ENCODE data around the gene CPAMD8. TPM values are rescaled to one million over a fixed set of nuclear protein-coding genes. Genes with fewer than 3 reads are reported as not detected.

CPAMD8 gene
- total and polyA plus RNA-seq, 9 of the 15 experiments (the other 6 are each of a cell fraction or from before 2014, with no cell fraction given): 0.20 to 2.1 (median 1.3) TPM

DNA sequence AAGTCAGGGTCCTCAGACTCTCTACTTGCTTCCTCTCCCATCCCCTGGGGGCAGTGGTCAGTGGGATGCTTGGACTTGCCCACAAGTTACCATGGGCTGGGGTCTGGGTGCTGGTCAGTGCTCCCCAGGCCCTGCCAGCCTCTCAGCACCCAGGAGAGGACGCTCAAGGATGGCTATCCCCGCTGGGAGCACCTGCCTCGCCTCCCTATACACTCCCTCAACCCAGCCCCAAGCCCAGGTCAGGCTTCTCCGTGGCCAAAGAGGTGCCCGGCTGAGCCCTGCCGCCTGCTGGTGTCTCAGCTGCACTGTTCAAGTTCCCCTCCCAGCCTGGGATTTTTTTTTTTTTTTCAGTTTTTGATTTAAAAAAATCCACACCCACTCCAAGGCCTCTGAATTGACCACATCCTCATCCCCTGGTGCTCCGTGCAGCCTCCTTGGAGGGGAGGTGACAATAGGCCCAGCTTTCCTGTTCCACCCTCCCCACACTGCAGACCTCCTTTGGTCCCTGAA is 127.0 kb downstream of the CPAMD8 start (continued):
- TF ChIP-seq, protein P1, sequence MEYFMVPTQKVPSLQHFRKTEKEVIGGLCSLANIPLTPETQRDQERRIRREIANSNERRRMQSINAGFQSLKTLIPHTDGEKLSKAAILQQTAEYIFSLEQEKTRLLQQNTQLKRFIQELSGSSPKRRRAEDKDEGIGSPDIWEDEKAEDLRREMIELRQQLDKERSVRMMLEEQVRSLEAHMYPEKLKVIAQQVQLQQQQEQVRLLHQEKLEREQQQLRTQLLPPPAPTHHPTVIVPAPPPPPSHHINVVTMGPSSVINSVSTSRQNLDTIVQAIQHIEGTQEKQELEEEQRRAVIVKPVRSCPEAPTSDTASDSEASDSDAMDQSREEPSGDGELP (CRISPR knock-in tag; IDR thresholded peaks at IDR 0.05; ENCODE audit: borderline replicate concordance): 0 out of 2 replicates have a peak, but pooled peaks have one; percentile 31
- TF ChIP-seq SMC3 (conservative IDR thresholded peaks at IDR 0.05; ENCODE audit: insufficient read depth, low read depth, low read length): peak; percentile 82
- no peak for TF ChIP-seq ZNF282 (CRISPR knock-in tag; IDR thresholded peaks at IDR 0.05)
- TF ChIP-seq ZNF384 (IDR thresholded peaks at IDR 0.05; ENCODE audit: low read depth, low read length): peak; percentile 98
- no peak for TF ChIP-seq ZNF239 (CRISPR knock-in tag; IDR thresholded peaks at IDR 0.05)
- TF ChIP-seq XRCC5 (IDR thresholded peaks at IDR 0.05; ENCODE audit: low read depth, low read length): peak; percentile 45; the same call in 1 of the 2 replicates
- TF ChIP-seq, protein P2, sequence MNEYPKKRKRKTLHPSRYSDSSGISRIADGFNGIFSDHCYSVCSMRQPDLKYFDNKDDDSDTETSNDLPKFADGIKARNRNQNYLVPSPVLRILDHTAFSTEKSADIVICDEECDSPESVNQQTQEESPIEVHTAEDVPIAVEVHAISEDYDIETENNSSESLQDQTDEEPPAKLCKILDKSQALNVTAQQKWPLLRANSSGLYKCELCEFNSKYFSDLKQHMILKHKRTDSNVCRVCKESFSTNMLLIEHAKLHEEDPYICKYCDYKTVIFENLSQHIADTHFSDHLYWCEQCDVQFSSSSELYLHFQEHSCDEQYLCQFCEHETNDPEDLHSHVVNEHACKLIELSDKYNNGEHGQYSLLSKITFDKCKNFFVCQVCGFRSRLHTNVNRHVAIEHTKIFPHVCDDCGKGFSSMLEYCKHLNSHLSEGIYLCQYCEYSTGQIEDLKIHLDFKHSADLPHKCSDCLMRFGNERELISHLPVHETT (CRISPR knock-in tag; conservative IDR thresholded peaks at IDR 0.05 in 1 of 2, IDR thresholded peaks at IDR 0.05 in 1 of 2): 0 out of 4 replicates have a peak, but pooled peaks of 1 of the 2 experiments have one; percentile 49
- TF ChIP-seq, protein P3, sequence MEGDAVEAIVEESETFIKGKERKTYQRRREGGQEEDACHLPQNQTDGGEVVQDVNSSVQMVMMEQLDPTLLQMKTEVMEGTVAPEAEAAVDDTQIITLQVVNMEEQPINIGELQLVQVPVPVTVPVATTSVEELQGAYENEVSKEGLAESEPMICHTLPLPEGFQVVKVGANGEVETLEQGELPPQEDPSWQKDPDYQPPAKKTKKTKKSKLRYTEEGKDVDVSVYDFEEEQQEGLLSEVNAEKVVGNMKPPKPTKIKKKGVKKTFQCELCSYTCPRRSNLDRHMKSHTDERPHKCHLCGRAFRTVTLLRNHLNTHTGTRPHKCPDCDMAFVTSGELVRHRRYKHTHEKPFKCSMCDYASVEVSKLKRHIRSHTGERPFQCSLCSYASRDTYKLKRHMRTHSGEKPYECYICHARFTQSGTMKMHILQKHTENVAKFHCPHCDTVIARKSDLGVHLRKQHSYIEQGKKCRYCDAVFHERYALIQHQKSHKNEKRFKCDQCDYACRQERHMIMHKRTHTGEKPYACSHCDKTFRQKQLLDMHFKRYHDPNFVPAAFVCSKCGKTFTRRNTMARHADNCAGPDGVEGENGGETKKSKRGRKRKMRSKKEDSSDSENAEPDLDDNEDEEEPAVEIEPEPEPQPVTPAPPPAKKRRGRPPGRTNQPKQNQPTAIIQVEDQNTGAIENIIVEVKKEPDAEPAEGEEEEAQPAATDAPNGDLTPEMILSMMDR (IDR thresholded peaks at IDR 0.05 in 2 of 3, conservative IDR thresholded peaks at IDR 0.05 in 1 of 3; ENCODE audit: insufficient read depth in 2 of 3, low read depth in 1 of 3, low read length in 3 of 3): peak; percentile 86 to 94 (median 89)
- TF ChIP-seq MAFK (IDR thresholded peaks at IDR 0.05; ENCODE audit: low read length): 0 out of 2 replicates have a peak, but pooled peaks have one; percentile 3
- no peak for TF ChIP-seq NCOA6 (IDR thresholded peaks at IDR 0.05)
- 0 out of 2 replicates have a peak, but pooled peaks have one; percentile 27 for TF ChIP-seq JUND (IDR thresholded peaks at IDR 0.05; ENCODE audit: borderline replicate concordance, low read depth, low read length)
- TF ChIP-seq JUND (tag; IDR thresholded peaks at IDR 0.05; ENCODE audit: borderline replicate concordance, low read depth, low read length): no peak
- TF ChIP-seq SP1 (CRISPR knock-in tag; IDR thresholded peaks at IDR 0.05): 0 out of 2 replicates have a peak, but pooled peaks have one; percentile 35
- peak; percentile 52; the same call in 1 of the 2 replicates for TF ChIP-seq STAG1 (CRISPR knock-in tag; IDR thresholded peaks at IDR 0.05; ENCODE audit: borderline replicate concordance)
- TF ChIP-seq, protein P4, sequence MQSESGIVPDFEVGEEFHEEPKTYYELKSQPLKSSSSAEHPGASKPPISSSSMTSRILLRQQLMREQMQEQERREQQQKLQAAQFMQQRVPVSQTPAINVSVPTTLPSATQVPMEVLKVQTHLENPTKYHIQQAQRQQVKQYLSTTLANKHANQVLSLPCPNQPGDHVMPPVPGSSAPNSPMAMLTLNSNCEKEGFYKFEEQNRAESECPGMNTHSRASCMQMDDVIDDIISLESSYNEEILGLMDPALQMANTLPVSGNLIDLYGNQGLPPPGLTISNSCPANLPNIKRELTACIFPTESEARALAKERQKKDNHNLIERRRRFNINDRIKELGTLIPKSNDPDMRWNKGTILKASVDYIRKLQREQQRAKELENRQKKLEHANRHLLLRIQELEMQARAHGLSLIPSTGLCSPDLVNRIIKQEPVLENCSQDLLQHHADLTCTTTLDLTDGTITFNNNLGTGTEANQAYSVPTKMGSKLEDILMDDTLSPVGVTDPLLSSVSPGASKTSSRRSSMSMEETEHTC (IDR thresholded peaks at IDR 0.05): 0 out of 2 replicates have a peak, but pooled peaks have one; percentile 41
